IgD-negative memory B cell (primary cell): Measurements from ENCODE around the gene ARHGEF33. TPM values are rescaled to one million over a fixed set of nuclear protein-coding genes. Genes with fewer than 3 reads are reported as not detected.
"Not testable (repeated sequence)": the region's sequence is repeated elsewhere in the genome, so short reads cannot be mapped to it uniquely, and the experiment has no call there.

ENCODE experiments used
- H3K27ac Mint-ChIP-seq, 3 donors: one replicate each; pipeline ENCODE4 v1.8.0; 2020 to 2022; ENCODE audit warnings: mild to moderate bottlenecking in 3 of 3, mixed read lengths in 3 of 3, moderate library complexity in 1 of 3
- H3K27me3 Mint-ChIP-seq: one replicate; pipeline ENCODE4 v1.8.0; 2021; ENCODE audit warnings: mixed read lengths
- H3K36me3 Mint-ChIP-seq: one replicate; pipeline ENCODE4 v1.8.0; 2020; ENCODE audit warnings: mild to moderate bottlenecking, mixed read lengths
- H3K4me1 Mint-ChIP-seq, 3 donors: one replicate each; pipeline ENCODE4 v1.8.0; 2020 to 2022; ENCODE audit warnings: mixed read lengths in 3 of 3, mild to moderate bottlenecking in 1 of 3
- H3K4me3 Mint-ChIP-seq, 4 donors: one replicate each; pipeline ENCODE4 v1.8.0; 2020 to 2022; ENCODE audit warnings: mild to moderate bottlenecking in 4 of 4, mixed read lengths in 4 of 4, moderate library complexity in 3 of 4
- H3K9me3 Mint-ChIP-seq, 3 donors: one replicate each; pipeline ENCODE4 v1.8.0; 2020 to 2021; ENCODE audit warnings: mixed read lengths in 3 of 3, mild to moderate bottlenecking in 1 of 3
- polyA plus RNA-seq: library from polyadenylated mRNA; unstranded; fragments of 300-500 nt; fragmentation: Illumina TruSeq; gene quantifications from one replicate; pipeline ENCODE4 v1.2.3, GENCODE V29; 2021

The ARHGEF33 gene
- polyA plus RNA-seq, 1 donor from 2014 or later: not detected

- peak overlapping the region in 1 of 4 donors; percentile 25 for H3K4me3 Mint-ChIP-seq
- H3K36me3 Mint-ChIP-seq: peaks cover 5% of the 10 kb centered on the region
- H3K27me3 Mint-ChIP-seq: peaks cover 8% of the 10 kb centered on the region
- H3K9me3 Mint-ChIP-seq: no peaks in the 10 kb centered on the region
- H3K4me1 Mint-ChIP-seq: peaks cover 0 to 5% (median 0%) of the 10 kb centered on the region in 3 donors
- H3K27ac Mint-ChIP-seq: peak overlapping the region in 1 of 3 donors; percentile 21
These were observed 45.1 kb downstream of the ARHGEF33 start for GRCh38 chr2:38934742-38935141.

DNA sequence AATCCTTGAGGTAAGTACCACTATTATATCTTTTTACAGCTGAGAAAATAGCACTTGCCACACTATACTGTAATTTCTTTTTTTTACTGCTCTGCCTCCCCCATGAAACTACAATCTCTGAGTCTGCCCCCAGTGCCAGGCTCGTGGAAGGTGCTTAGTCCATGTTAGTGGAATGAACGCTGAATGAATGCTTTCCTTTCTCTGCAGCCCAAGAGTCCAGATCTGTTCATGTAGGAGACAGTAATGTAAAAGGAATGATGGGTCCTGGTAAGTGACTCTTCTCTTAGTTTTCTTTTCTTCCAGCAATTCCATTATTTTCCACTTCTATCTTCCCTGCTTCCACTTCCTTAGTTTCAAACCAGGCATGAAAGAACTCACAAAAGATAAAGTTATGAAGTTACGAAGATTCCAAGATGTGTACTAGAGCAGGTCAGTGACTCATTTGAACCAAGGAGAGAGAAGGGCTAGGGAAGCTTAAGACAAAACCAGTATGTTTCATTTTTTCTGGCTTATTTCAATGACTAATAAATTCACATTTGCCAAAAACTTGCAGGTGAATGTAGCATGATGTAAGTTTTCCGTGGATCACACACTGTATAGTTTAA, 46.0 kb downstream of the ARHGEF33 start:
- H3K9me3 Mint-ChIP-seq: no peaks in the 10 kb centered on the region
- peaks cover 8% of the 10 kb centered on the region for H3K27me3 Mint-ChIP-seq
- no peak overlapping the region for H3K27ac Mint-ChIP-seq
- no peak overlapping the region for H3K4me3 Mint-ChIP-seq
- peaks cover 3% of the 10 kb centered on the region for H3K36me3 Mint-ChIP-seq
- peaks cover 0 to 5% (median 0%) of the 10 kb centered on the region in 3 donors for H3K4me1 Mint-ChIP-seq

- H3K4me3 Mint-ChIP-seq, H3K27ac Mint-ChIP-seq, H3K9me3 Mint-ChIP-seq, H3K27me3 Mint-ChIP-seq, H3K4me1 Mint-ChIP-seq, H3K36me3 Mint-ChIP-seq: not testable (repeated sequence)
These were observed 46.8 kb downstream of the ARHGEF33 start for GRCh38 chr2:38936516-38936915.

GRCh38 chr2:38937548-38937947, 47.9 kb downstream of the ARHGEF33 start:
- Mint-ChIP-seq H3K4me1 (peaks cover 0 to 5% (median 0%) of the 10 kb centered on the region in 3 donors), H3K27me3 (peaks cover 8% of the 10 kb centered on the region), H3K27ac (no peak overlapping the region), H3K36me3 (peaks cover 3% of the 10 kb centered on the region), H3K9me3 (no peaks in the 10 kb centered on the region), H3K4me3 (no peak overlapping the region)

DNA sequence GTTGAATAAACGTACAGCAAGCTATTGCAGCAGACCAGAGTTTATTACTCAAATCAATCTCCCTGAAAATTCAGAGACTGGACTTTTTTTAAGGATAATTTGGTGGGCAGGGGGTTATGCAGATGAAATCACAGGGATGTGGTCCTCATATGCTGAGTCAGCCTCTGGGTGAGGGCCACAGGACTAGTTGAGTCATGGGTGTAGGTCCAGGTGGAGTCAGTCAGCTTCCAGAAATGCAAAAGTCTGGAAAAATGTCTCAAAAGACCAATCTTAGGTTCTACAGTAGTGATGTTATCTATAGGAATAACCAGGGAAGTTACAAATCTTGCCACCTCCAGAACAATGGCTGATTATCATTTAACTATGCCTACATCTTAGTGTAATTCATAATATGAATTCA, 51.1 kb downstream of the ARHGEF33 start:
- H3K9me3 Mint-ChIP-seq: no peaks in the 10 kb centered on the region
- H3K27ac Mint-ChIP-seq: no peak overlapping the region
- H3K36me3 Mint-ChIP-seq: no peaks in the 10 kb centered on the region
- H3K27me3 Mint-ChIP-seq: peaks cover under 1% of the 10 kb centered on the region
- H3K4me3 Mint-ChIP-seq: no peak overlapping the region
- no peaks in the 10 kb centered on the region for H3K4me1 Mint-ChIP-seq

DNA sequence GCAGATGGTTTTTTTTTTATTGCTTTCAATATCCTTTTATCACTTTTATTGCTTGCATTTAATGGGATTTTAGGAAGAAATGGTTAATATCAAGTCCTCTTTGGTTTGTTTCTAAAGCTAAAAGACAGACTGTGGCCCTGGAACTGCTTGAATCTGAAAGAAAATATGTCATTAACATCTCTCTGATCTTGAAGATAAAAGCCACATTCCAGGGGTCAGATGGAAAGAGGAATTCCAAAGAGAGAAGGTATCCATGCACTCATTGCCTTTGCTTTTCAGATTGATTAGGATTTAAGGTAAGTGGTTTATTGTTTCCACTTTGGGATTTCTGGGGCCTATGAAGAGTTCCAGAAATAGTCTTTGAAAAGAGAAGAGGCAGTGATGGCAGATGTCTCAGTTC, 54.1 kb downstream of the ARHGEF33 start:
- Mint-ChIP-seq H3K36me3 (no peaks in the 10 kb centered on the region), H3K4me1 (no peaks in the 10 kb centered on the region), H3K27ac (no peak overlapping the region), H3K27me3 (no peaks in the 10 kb centered on the region), H3K9me3 (no peaks in the 10 kb centered on the region), H3K4me3 (no peak overlapping the region)

- Mint-ChIP-seq H3K4me3 (no peak overlapping the region), H3K27me3 (no peaks in the 10 kb centered on the region), H3K27ac (no peak overlapping the region), H3K4me1 (no peaks in the 10 kb centered on the region), H3K9me3 (no peaks in the 10 kb centered on the region), H3K36me3 (no peaks in the 10 kb centered on the region)
These were observed 55.7 kb downstream of the ARHGEF33 start for GRCh38 chr2:38945372-38945771.

DNA sequence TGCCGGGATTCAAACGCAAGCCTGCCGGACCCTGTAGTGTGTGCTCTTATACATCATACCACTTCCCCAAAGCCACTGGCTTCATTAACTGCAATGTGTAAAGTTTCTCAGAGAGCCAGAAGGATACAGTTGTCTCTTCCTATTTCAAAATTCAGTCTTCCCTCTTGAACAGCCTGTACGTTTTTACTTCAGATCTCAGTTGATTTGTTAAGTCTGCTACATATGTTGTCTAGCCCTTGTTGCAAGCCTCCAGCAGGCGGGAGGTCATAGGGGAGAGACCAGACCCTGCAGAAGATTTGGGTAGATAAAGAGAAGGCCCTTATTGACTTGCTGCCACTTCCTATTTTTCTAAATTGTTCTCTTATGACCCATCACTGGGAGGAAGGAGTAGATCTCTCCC, 56.2 kb downstream of the ARHGEF33 start:
- H3K36me3 Mint-ChIP-seq: no peaks in the 10 kb centered on the region
- no peak overlapping the region for H3K4me3 Mint-ChIP-seq
- H3K27me3 Mint-ChIP-seq: no peaks in the 10 kb centered on the region
- no peaks in the 10 kb centered on the region for H3K4me1 Mint-ChIP-seq
- H3K27ac Mint-ChIP-seq: no peak overlapping the region
- H3K9me3 Mint-ChIP-seq: no peaks in the 10 kb centered on the region

DNA sequence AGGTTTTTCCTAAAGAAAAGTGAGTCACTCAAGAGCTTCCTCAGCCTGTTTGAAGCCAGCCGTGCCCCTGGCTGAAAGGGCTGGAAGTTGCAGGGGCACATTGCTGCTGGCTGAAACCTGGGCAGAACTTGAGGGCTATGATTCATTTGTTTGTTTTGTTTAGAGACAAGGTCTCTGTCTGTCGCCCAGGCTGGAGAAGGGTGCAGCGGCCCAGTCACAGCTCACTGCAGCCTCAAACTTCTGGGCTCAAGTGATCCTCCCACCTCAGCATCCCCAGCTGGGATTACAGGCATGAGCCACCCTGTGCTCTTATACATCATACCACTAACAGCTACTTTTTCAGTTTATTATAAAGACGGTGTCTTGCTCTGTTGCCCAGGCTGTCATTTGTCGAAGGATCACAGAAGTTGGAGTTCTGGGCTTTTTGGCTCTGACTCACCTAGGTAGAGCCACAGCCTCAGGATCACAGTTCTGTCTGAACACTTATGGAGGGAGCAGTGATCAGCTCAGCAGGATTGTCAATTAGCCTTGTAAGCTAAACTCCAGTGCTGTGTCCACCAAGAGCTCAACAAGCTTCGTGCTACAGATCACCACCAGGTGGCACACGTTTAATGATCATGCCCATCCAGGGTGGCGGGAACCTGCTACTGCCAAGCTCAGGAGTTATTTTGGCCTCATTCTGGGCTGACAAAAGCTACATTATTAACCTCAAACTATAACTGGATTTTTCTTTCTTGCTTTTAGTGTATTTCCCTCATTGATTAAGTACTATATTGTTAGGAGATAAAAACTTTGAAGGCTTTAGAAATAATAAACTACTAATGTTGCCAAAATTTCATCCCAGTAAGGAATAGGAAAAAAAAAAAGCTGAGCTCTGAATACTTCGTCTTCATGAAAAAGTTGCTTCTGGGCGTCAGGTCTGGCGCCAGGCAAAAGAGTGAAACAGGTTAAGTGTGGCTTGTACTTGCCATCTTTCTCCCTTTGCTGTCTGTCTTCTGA, 57.9 kb downstream of the ARHGEF33 start:
- H3K4me1 Mint-ChIP-seq: no peaks in the 10 kb centered on the region
- H3K27ac Mint-ChIP-seq: peak overlapping the region in 1 of 3 donors; percentile 51
- H3K36me3 Mint-ChIP-seq: no peaks in the 10 kb centered on the region
- no peaks in the 10 kb centered on the region for H3K9me3 Mint-ChIP-seq
- no peak overlapping the region for H3K4me3 Mint-ChIP-seq
- H3K27me3 Mint-ChIP-seq: no peaks in the 10 kb centered on the region

- Mint-ChIP-seq H3K27ac (no peak overlapping the region), H3K4me1 (no peaks in the 10 kb centered on the region), H3K36me3 (no peaks in the 10 kb centered on the region), H3K9me3 (no peaks in the 10 kb centered on the region), H3K27me3 (no peaks in the 10 kb centered on the region), H3K4me3 (no peak overlapping the region)
These were observed 58.8 kb downstream of the ARHGEF33 start for GRCh38 chr2:38948387-38948882.

DNA sequence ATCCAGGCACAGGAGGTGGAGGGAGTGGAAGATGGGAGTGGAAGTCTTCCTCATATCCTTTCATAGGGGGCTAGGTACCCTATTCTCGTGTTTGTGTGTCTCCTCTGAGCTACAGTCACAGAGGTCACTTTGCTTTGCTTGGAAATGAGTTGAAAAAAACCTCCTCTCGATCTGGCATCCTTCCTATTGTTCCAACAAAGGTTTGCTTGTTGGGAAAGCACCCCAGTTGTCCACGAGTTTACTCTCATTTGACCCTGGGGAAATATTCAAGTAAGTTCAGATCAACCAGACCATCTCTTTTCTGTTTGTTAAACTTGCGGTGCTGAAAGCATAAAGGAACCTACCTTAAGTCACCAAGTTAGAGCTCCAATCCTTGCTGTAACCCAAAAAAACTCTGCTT, 59.3 kb downstream of the ARHGEF33 start:
- no peaks in the 10 kb centered on the region for H3K36me3 Mint-ChIP-seq
- H3K27me3 Mint-ChIP-seq: no peaks in the 10 kb centered on the region

DNA sequence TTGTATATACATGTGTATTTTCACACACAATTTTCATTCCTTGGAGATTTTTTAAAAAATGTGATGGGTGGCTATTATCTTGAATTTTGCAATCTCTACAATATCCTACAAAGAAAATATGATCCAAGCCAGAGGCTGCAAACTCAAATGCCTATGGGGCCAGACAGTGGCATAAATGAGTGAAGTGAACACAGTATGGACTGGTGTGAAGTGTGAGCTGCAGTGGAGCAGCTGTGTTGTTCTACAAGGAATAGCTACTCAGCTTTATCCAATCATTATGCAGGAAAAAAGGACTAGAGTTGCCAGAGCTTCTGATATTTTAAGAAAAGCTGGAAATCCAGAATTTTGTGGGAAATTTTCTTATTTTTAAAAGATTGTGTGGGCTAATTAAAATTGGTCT, 62.1 kb downstream of the ARHGEF33 start:
- H3K36me3 Mint-ChIP-seq: no peaks in the 10 kb centered on the region
- no peaks in the 10 kb centered on the region for H3K9me3 Mint-ChIP-seq
- H3K27ac Mint-ChIP-seq: no peak overlapping the region
- H3K4me1 Mint-ChIP-seq: no peaks in the 10 kb centered on the region
- H3K27me3 Mint-ChIP-seq: peaks cover 6% of the 10 kb centered on the region
- no peak overlapping the region for H3K4me3 Mint-ChIP-seq

More for the DNA sequence above, 59.3 kb downstream of the ARHGEF33 start:
- Mint-ChIP-seq H3K4me3 (no peak overlapping the region), H3K9me3 (no peaks in the 10 kb centered on the region), H3K27ac (no peak overlapping the region), H3K4me1 (no peaks in the 10 kb centered on the region)

- Mint-ChIP-seq H3K27ac (no peak overlapping the region), H3K4me3 (peak overlapping the region in 1 of 4 donors; percentile 30), H3K27me3 (peaks cover 25% of the 10 kb centered on the region), H3K4me1 (peaks cover 0 to 3% (median 0%) of the 10 kb centered on the region in 3 donors), H3K36me3 (peaks cover 3% of the 10 kb centered on the region), H3K9me3 (no peaks in the 10 kb centered on the region)
These were observed 68.3 kb downstream of the ARHGEF33 start for GRCh38 chr2:38957972-38958371.

DNA sequence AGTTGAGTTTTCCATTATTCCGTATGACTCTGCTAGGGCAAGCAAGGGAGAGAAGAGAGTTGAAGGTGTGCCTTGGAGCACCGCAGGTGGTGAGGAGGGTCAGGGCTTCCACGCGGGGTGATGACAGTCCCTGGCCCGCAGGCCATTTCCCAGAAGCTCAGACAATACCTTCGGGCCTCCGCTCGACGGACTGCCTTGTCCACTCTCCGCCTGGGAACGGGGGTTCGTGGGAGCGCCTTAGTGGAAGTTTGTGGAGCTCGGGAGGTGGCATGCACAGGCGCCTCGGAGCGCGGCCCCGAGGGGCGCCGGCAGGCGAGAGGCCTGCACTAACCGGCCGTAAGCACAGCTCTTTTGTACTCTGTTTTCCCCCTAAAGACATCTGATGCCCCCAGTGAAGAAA, 69.8 kb downstream of the ARHGEF33 start:
- no peak overlapping the region for H3K27ac Mint-ChIP-seq
- H3K9me3 Mint-ChIP-seq: no peaks in the 10 kb centered on the region
- H3K4me1 Mint-ChIP-seq: peaks cover 0 to 3% (median 0%) of the 10 kb centered on the region in 3 donors
- peaks cover 24% of the 10 kb centered on the region for H3K27me3 Mint-ChIP-seq
- H3K36me3 Mint-ChIP-seq: peaks cover 3% of the 10 kb centered on the region
- peak overlapping the region in 2 of 4 donors; percentile 51 to 70 for H3K4me3 Mint-ChIP-seq

DNA sequence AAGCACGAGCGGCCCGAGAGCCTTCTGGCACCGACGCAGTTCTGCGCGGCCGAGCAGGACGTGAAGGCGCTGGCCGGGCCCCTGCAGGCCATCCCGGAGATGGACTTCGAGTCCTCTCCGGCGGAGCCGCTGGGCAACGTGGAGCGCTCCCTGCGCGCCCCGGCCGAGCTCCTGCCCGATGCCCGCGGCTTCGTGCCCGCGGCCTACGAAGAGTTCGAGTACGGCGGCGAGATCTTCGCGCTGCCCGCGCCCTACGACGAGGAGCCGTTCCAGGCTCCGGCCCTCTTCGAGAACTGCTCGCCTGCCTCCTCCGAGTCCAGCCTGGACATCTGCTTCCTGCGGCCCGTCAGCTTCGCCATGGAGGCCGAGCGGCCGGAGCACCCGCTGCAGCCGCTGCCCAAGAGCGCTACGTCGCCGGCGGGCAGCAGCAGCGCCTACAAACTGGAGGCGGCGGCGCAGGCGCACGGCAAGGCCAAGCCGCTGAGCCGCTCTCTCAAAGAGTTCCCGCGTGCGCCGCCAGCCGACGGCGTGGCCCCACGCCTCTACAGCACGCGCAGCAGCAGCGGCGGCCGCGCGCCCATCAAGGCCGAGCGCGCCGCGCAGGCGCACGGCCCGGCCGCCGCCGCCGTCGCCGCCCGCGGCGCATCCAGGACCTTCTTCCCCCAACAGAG, 70.4 kb downstream of the ARHGEF33 start:
- H3K4me3 Mint-ChIP-seq: peak overlapping the region in 3 of 4 donors; percentile 17 to 72 (median 52)
- H3K27me3 Mint-ChIP-seq: peaks cover 22% of the 10 kb centered on the region
- peaks cover 0 to 3% (median 0%) of the 10 kb centered on the region in 3 donors for H3K4me1 Mint-ChIP-seq
- H3K27ac Mint-ChIP-seq: no peak overlapping the region
- no peaks in the 10 kb centered on the region for H3K9me3 Mint-ChIP-seq
- peaks cover 3% of the 10 kb centered on the region for H3K36me3 Mint-ChIP-seq
